Epithelial cell of proximal tubule (primary cell): ENCODE results near the gene XYLB. TPM values are rescaled to one million over a fixed set of nuclear protein-coding genes. Genes with fewer than 3 reads are reported as not detected.

Experiments used
- DNase-seq: peaks from one replicate; pipeline ENCODE4 v3.0.0-alpha.2; 2011; ENCODE audit warnings: low read depth
- H3K4me3 ChIP-seq: 2 replicates; pipeline ENCODE4 v1.5.1; 2011; ENCODE audit warnings: low read depth, mild to moderate bottlenecking, low read length
- total RNA-seq: library from RNA; depleted of rRNA; stranded (reverse); fragments of >200 nt; gene quantifications from 2 replicates; pipeline ENCODE4 v1.2.3, GENCODE V29; 2015
- TF ChIP-seq, protein P1 (sequence below): conservative IDR thresholded peaks from 2 replicates; pipeline ENCODE4 v1.5.1; 2012; ENCODE audit warnings: low read depth, mild to moderate bottlenecking, low read length

Gene XYLB
- total RNA-seq, 1 donor from 2014 or later = 7.8 TPM

GRCh38 chr3:38376098-38376816, 29.7 kb downstream of the XYLB start:
- TF ChIP-seq, protein P1, sequence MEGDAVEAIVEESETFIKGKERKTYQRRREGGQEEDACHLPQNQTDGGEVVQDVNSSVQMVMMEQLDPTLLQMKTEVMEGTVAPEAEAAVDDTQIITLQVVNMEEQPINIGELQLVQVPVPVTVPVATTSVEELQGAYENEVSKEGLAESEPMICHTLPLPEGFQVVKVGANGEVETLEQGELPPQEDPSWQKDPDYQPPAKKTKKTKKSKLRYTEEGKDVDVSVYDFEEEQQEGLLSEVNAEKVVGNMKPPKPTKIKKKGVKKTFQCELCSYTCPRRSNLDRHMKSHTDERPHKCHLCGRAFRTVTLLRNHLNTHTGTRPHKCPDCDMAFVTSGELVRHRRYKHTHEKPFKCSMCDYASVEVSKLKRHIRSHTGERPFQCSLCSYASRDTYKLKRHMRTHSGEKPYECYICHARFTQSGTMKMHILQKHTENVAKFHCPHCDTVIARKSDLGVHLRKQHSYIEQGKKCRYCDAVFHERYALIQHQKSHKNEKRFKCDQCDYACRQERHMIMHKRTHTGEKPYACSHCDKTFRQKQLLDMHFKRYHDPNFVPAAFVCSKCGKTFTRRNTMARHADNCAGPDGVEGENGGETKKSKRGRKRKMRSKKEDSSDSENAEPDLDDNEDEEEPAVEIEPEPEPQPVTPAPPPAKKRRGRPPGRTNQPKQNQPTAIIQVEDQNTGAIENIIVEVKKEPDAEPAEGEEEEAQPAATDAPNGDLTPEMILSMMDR = no peak
- H3K4me3 ChIP-seq = no peak overlapping the region
- DNase-seq = no peak

DNA sequence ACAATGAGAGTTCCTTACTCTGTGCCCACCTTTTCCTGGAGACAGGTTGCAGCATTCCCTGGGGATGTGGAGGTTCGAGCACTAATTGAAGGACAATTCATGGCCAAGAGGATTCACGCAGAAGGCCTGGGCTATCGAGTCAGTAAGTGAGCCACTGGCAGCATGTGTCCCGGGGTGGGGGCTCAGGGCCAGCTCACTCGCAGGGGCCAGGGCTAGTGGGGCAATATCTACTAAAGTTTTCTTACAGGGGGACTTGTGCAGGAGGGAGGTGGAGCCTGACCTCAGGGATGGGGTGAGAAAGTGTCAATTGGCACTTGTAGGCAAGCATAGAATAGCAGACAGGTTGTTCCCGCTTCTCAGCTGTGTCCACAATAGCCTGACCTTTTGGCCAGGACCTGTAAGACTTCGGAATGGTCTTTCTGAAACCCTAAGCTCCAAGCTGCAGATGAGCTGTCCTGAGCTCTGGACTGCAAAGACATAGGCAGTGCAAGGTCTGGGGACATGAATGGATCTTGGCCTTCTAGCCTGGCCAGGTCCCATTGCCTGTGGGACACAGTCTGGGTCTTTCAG, 32.7 kb downstream of the XYLB start:
- no peak overlapping the region for H3K4me3 ChIP-seq
- no peak for DNase-seq
- TF ChIP-seq, protein P1 = no peak

- TF ChIP-seq, protein P1 = no peak
- no peak overlapping the region for H3K4me3 ChIP-seq
- DNase-seq = no peak
Measured at GRCh38 chr3:38382506-38383080, 36.0 kb downstream of the XYLB start.

DNA sequence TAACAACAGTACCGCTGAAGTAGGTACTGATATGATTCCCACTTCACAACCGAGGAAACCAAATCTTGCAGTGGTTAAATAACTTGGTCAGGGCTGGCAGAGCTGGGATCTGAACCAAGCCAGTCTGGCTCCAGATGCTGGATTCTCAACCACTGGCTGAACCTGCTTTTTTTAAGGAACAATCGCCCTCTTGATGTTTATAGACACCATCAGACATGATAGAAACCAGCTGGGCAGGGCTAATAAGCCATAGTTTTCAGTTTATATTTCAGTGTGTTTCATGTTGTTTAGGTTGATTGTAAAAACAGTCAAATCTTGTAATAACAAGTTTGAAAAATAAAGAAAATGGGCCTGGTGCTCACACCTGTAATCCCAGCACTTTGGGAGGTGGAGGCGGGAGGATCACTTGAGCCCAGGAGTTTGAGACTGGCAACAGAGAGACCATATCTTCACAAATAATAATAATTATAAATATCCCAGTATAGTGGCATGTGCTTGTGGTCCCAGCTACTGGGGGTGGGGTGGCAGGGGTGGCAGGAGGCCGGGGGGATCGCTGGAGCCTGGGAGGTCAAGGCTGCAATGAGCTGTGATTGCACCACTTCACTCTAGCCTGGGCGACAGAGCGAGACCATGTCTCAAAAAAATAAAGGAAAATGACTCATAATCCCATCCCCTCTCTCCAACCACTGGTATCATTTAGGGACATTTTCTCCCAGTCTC, 36.7 kb downstream of the XYLB start:
- no peak overlapping the region for H3K4me3 ChIP-seq
- TF ChIP-seq, protein P1 = no peak
- DNase-seq = peak; percentile 2

DNA sequence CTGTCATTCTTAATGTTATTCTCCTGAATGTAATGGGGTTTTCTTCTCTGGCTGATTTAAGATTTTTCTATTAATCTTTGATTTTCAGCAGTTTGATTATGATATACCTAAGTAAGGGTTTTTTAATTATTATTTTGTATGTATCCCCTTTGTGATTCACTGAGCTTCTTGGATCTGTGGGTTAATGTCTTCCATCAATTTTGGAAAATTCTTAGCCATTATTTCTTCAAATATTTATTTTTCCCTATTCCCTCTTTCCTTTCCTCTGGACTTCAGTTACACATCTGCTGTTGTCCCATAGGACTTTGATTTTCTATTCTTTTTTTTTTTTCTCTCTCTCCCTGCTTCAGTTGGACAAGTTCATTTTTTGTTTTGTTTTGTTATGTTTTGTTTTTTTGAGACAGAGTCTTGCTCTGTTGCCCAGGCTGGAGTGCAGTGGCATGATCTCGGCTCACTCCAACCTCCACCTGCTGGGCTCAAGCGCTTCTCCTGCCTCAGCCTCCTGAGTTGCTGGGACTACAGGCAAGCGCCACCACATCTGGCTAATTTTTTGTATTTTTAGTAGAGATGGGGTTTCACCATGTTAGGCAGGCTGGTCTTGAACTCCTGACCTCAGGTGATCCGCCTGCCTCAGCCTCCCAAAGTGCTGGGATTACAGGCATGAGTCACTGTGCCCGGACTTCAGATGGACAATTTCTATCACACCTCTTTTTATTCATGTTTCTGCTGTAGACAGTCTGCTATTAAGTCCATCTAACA, 40.6 kb downstream of the XYLB start:
- H3K4me3 ChIP-seq = no peak overlapping the region
- DNase-seq = no peak
- TF ChIP-seq, protein P1 = no peak

DNA sequence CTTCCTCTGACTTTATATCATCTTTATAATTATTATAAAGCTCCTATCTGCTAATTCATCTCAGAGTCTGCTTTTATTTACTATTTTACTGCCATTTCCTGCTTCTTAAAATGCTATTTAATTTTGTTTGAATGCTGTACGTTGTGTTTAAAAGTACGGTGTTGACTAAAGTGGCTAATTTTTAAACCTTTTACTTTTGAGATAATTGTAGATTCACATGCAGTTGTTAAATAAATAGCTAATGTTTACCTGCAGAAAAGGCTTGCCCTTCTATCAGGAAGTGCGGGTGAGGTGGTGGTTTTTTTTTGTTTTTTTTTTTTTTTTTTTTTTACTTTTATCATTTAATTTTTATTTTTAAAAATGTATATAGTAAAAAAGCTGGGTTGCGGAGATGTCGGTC, 41.3 kb downstream of the XYLB start:
- no peak for DNase-seq
- TF ChIP-seq, protein P1 = no peak
- H3K4me3 ChIP-seq = no peak overlapping the region
